ENCODE data around the gene ADD2.
A peak's percentile ranks its signal among the peaks of the same experiment; 100 is the strongest.

The ADD2 gene

GRCh38 chr2:70688427-70688826 lies 79.6 kb downstream of the ADD2 start:
- TF ChIP-seq SUZ12 (IDR thresholded peaks at IDR 0.05) (no peak), SP1 (IDR thresholded peaks at IDR 0.05) (no peak), HDGF (IDR thresholded peaks at IDR 0.05; ENCODE audit: borderline replicate concordance) (no peak), NFRKB (IDR thresholded peaks at IDR 0.05) (no peak), BHLHE40 (IDR thresholded peaks at IDR 0.05; ENCODE audit: borderline replicate concordance) (no peak)
- TF ChIP-seq, protein P1, sequence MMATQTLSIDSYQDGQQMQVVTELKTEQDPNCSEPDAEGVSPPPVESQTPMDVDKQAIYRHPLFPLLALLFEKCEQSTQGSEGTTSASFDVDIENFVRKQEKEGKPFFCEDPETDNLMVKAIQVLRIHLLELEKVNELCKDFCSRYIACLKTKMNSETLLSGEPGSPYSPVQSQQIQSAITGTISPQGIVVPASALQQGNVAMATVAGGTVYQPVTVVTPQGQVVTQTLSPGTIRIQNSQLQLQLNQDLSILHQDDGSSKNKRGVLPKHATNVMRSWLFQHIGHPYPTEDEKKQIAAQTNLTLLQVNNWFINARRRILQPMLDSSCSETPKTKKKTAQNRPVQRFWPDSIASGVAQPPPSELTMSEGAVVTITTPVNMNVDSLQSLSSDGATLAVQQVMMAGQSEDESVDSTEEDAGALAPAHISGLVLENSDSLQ (IDR thresholded peaks at IDR 0.05): no peak
- POLR2A ChIA-PET: interaction anchor here (0.6 kb wide), 1 partner anchor 95 kb away, joined by 3 read pairs; no protein-coding TSS in a partner anchor
- CTCF ChIA-PET: no interaction called here

GRCh38 chr2:70687461-70687795 lies 80.6 kb downstream of the ADD2 start:
- DNase-seq (ENCODE audit: extremely low spot score): no peak
- TF ChIP-seq ZNF384 (IDR thresholded peaks at IDR 0.05) (no peak), FOXK2 (IDR thresholded peaks at IDR 0.05) (no peak), LEF1 (IDR thresholded peaks at IDR 0.05; ENCODE audit: borderline replicate concordance) (no peak), HDGF (IDR thresholded peaks at IDR 0.05; ENCODE audit: borderline replicate concordance) (no peak), BHLHE40 (IDR thresholded peaks at IDR 0.05; ENCODE audit: borderline replicate concordance) (no peak), TARDBP (IDR thresholded peaks at IDR 0.05) (no peak), FOXM1 (IDR thresholded peaks at IDR 0.05; ENCODE audit: borderline replicate concordance) (no peak), ELF4 (IDR thresholded peaks at IDR 0.05) (no peak), NFRKB (IDR thresholded peaks at IDR 0.05) (no peak), SUZ12 (IDR thresholded peaks at IDR 0.05) (no peak), CTBP1 (IDR thresholded peaks at IDR 0.05; ENCODE audit: borderline replicate concordance) (no peak), L3MBTL2 (conservative IDR thresholded peaks at IDR 0.05) (no peak), FOXA1 (IDR thresholded peaks at IDR 0.05) (no peak), ARNT (IDR thresholded peaks at IDR 0.05) (no peak), SP1 (IDR thresholded peaks at IDR 0.05) (no peak)
- TF ChIP-seq, protein P1 (IDR thresholded peaks at IDR 0.05): no peak
- ChIA-PET CTCF (interaction anchor here (1.1 to 1.2 kb wide), 2 partner anchors 15 kb away, joined by 4 read pairs; no protein-coding TSS in a partner anchor), POLR2A (no interaction called here)

More at GRCh38 chr2:70688427-70688826, 79.6 kb downstream of the ADD2 start:
- DNase-seq (ENCODE audit: extremely low spot score): no peak

- CTCF ChIA-PET: interaction anchor here (0.6 to 1.3 kb wide), 4 partner anchors 14 to 82 kb away, joined by 3 to 4 read pairs (median 4); partner anchors contain the start of gene ADD2
- POLR2A ChIA-PET: interaction anchor here (1.2 kb wide), 1 partner anchor 81 kb away, joined by 5 read pairs; the partner anchor contains the start of gene ADD2
- peak; percentile 72 for DNase-seq (ENCODE audit: extremely low spot score)
- TF ChIP-seq NFRKB (IDR thresholded peaks at IDR 0.05): no peak
- TF ChIP-seq L3MBTL2 (conservative IDR thresholded peaks at IDR 0.05): no peak
- TF ChIP-seq SUZ12 (IDR thresholded peaks at IDR 0.05): no peak
- no peak for TF ChIP-seq CTBP1 (IDR thresholded peaks at IDR 0.05; ENCODE audit: borderline replicate concordance)
- TF ChIP-seq HDGF (IDR thresholded peaks at IDR 0.05; ENCODE audit: borderline replicate concordance): no peak
- no peak for TF ChIP-seq TARDBP (IDR thresholded peaks at IDR 0.05)
- no peak for TF ChIP-seq BHLHE40 (IDR thresholded peaks at IDR 0.05; ENCODE audit: borderline replicate concordance)
- TF ChIP-seq FOXA1 (IDR thresholded peaks at IDR 0.05): no peak
Measured at GRCh38 chr2:70686577-70687460, 81.2 kb downstream of the ADD2 start.

- TF ChIP-seq SUZ12 (IDR thresholded peaks at IDR 0.05): no peak
- TF ChIP-seq HDGF (IDR thresholded peaks at IDR 0.05; ENCODE audit: borderline replicate concordance): no peak
- TF ChIP-seq ELF4 (IDR thresholded peaks at IDR 0.05): no peak
- TF ChIP-seq NFRKB (IDR thresholded peaks at IDR 0.05): no peak
- no peak for TF ChIP-seq ZNF384 (IDR thresholded peaks at IDR 0.05)
- no peak for TF ChIP-seq CTBP1 (IDR thresholded peaks at IDR 0.05; ENCODE audit: borderline replicate concordance)
- no peak for TF ChIP-seq ARNT (IDR thresholded peaks at IDR 0.05)
- no peak for TF ChIP-seq FOXM1 (IDR thresholded peaks at IDR 0.05; ENCODE audit: borderline replicate concordance)
- no peak for TF ChIP-seq FOXK2 (IDR thresholded peaks at IDR 0.05)
- TF ChIP-seq L3MBTL2 (conservative IDR thresholded peaks at IDR 0.05): no peak
- TF ChIP-seq LEF1 (IDR thresholded peaks at IDR 0.05; ENCODE audit: borderline replicate concordance): no peak
- TF ChIP-seq BHLHE40 (IDR thresholded peaks at IDR 0.05; ENCODE audit: borderline replicate concordance): no peak
- TF ChIP-seq TARDBP (IDR thresholded peaks at IDR 0.05): no peak
- no peak for TF ChIP-seq FOXA1 (IDR thresholded peaks at IDR 0.05)
- TF ChIP-seq SP1 (IDR thresholded peaks at IDR 0.05): no peak
- TF ChIP-seq, protein P1 (IDR thresholded peaks at IDR 0.05): no peak
- no peak for DNase-seq (ENCODE audit: extremely low spot score)
- CTCF ChIA-PET: interaction anchor here (0.6 to 1.3 kb wide), 2 partner anchors 23 to 83 kb away, joined by 3 to 4 read pairs; partner anchors contain the start of gene ADD2
- POLR2A ChIA-PET: interaction anchor here (1.2 kb wide), 1 partner anchor 82 kb away, joined by 5 read pairs; the partner anchor contains the start of gene ADD2
Measured at GRCh38 chr2:70685771-70686171, 82.2 kb downstream of the ADD2 start.

DNA sequence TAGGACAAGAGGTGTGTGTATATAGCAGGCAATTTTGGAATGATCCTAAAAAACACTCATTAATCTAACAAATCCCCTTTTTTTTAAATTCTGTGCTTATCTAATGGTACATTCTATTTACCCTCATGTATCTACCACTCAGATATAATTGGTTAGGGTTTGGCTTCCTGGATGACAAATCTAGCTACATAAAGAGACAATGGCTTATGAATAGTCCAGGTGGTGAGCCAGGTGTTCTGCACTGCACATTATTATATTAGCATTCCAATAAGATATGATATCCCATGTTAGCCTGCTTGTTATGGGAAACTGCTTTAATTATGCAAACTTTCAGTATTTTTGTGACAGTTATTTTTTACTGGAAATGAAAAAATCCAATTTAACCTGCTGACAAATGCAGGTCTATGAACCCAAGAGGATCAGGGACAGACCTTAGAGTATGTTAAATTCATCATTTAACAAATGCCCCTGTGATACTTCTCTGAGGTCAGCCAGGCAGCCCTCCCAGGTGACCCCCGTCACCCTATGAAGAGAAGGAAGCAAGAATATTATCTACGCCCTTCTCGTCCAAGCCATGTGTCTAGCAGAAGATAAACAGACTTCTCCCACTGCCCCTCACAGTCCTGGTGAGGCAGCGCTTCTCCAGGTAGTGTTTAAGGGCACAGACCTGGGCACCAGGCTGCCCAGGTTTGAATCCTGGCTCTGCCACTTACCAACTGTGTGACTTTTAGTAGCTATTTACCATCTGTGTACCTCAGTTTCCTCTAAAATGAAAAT lies 83.0 kb downstream of the ADD2 start:
- CTCF ChIA-PET: interaction anchor here (1.3 kb wide), 1 partner anchor 83 kb away, joined by 4 read pairs; the partner anchor contains the start of gene ADD2
- TF ChIP-seq SUZ12 (IDR thresholded peaks at IDR 0.05): no peak
- no peak for TF ChIP-seq HDGF (IDR thresholded peaks at IDR 0.05; ENCODE audit: borderline replicate concordance)
- no peak for TF ChIP-seq SP1 (IDR thresholded peaks at IDR 0.05)
- TF ChIP-seq ZNF384 (IDR thresholded peaks at IDR 0.05): no peak
- TF ChIP-seq FOXA1 (IDR thresholded peaks at IDR 0.05): no peak
- TF ChIP-seq ARNT (IDR thresholded peaks at IDR 0.05): no peak
- TF ChIP-seq FOXM1 (IDR thresholded peaks at IDR 0.05; ENCODE audit: borderline replicate concordance): no peak
- no peak for TF ChIP-seq CTBP1 (IDR thresholded peaks at IDR 0.05; ENCODE audit: borderline replicate concordance)
- DNase-seq (ENCODE audit: extremely low spot score): no peak
- POLR2A ChIA-PET: no interaction called here
